GM12892 (cell line): ENCODE measurements around the gene PFN1.

ENCODE experiments used
- POLR2A ChIP-seq: IDR thresholded peaks from 2 replicates; pipeline ENCODE4 v1.6.1; 2011; ENCODE audit warnings: low read depth, low read length, control low read depth
- POLR2AphosphoS5 ChIP-seq: IDR thresholded peaks from 2 replicates; pipeline ENCODE4 v1.6.1; 2011; ENCODE audit warnings: low read depth, low read length, control low read depth

DNA sequence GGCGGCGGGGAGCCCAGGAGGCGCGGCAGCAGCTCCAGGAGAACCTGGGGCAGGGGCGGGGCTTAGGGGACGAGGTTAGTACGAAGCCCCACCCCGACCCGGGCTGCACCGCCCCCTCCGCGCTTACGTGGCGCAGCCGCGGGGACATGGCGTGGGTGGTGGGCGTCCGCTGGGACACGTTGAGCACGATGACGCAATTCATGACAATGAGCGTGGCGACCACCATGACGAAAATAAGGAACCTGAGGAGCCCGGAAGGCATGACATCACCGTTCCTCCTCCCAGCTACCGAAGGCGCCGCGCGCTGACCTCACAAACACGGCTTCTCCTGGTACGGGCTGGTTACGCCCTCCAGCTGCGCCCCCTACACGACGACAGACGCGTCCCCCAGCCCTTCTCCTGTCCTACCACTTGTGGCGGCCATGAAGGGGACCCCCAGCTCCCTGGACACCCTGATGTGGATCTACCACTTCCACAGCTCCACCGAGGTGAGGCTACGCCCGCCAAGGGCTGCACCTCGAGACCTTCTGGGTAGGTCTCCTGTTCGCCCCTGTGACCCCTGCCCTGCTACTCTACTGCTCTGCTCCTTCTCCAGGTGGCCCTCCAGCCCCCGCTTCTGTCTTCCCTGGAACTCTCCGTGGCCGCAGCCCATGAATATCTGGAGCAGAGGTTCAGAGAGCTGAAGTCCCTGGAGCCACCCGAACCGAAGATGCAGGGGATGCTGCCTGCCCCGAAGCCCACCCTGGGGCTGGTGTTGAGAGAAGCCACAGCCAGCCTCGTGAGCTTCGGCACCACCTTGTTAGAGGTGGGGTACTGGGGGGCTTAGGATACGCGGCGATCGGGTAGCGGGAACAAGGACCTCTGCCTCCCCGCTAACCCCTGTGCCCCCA lies 48.7 kb downstream of the PFN1 start, which contains the start of gene C17orf107:
- TF ChIP-seq POLR2A (no peak), POLR2AphosphoS5 (no peak)
